Stimulated activated CD4-positive, alpha-beta T cell treated with anti-CD3 and anti-CD28 coated beads, Interleukin-4, amount 100 ng/mL, for 24 hours (primary cell): ENCODE measurements around the gene DFFB.

Experiments
- DNase-seq: peaks from one replicate; pipeline ENCODE4 v3.0.0-alpha.2; 2020

Gene DFFB

DNA sequence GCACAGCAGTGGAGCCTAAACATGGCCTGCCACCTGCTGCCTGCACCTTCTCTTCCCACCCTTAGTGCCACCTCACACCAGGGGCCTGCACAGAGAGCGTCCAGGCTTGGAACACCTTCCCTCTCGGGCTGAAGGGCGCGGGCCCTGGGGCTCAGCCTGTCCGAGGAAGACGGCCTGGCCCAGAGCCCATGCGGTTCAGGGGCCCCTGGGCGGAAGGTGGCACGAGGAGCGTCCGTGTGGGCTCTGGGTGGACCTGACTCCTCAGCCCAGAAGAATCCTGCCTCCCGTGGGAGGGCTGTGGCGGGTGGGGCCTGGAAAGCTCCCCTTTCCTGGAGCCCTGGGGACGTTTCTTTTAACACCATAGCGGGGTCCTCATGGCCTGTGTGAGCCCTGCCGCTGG, 19.4 kb downstream of the DFFB start:
- DNase-seq = no peak

DNA sequence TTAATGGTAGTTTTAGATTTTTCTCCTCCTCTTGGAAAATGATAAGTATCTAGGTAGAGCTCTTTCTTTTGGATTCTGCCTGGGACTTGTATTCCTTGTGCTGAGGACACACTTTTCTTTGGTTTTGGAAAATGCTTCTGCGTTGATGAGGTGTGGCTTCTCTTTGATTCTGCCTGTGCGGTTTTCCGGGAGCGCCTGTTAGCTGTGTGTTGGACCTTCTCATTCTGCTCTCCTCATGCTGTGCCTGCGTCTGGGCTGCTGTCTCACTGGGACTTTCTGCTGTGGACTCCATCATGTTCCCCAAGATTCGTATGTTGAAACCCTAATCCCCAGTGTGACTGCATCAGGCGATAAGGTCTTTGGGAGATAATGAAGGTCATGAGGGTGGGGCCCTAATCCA, 21.8 kb downstream of the DFFB start:
- no peak for DNase-seq

DNA sequence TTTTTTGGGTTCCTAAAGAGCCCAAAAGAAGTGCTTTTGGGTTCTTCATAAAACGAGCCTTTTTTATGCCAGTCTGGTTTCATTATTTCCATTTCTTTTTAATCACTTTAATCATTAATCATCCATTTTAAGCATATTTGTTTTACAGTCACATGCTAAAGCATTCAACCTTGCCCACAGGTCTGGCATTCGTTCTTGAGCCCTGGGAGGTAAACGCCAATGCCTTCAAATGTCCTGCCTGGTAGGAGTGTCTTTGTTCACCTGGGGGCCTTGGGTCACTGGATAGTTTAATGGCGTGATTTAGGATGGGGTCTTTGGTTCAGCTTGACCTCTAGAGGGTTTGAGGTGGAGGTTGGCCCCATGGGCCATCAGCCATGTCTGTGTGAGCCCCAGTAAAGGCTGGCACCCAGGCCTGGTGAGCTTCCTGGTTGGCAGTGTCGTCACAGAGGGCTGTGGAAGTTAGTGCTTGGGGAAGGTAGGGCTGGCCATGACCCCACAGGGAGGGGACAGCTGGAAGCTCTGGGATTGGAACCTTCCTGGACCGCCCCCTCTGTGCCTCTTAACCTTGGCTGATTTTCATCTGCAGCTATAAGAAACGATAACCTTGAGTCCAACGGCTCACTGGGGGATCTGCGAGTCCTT, 22.6 kb downstream of the DFFB start:
- DNase-seq = no peak

DNA sequence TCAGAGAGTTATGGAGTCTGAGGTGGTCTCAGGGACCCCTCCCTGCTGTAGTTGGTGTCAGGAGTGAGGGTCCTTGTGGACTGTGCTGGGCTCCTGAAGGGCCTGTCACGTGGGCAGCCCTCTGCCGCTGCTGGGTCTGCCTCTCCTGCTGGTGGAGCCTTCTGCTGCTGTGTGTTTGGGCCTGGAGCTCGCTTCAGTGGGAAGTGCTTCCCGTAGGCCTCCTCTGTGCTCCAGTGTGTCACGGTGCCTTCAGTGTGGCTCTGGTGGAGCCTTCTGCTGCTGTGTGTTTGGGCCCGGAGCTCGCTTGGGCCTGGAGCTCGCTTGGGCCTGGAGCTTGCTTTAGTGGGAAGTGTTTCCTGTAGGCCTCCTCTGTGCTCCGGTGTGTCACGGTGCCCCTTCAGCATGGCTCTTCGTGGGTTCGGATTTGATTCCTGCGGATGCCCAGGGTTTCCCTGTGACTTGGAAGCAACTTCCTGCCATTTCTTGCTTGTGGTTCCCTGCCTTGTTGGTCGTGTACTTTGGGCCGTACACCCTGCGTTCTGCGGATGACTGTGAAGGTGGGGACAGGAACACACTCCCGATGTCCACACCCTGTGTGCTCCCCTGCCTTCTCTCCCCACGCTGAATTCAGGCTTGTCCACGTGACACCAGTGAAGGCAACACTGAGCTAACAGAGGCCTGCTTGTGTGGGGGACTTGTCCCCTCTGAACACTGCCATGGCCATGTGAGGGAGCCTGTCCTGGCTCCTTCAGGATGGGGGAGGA, 23.3 kb downstream of the DFFB start:
- no peak for DNase-seq

DNA sequence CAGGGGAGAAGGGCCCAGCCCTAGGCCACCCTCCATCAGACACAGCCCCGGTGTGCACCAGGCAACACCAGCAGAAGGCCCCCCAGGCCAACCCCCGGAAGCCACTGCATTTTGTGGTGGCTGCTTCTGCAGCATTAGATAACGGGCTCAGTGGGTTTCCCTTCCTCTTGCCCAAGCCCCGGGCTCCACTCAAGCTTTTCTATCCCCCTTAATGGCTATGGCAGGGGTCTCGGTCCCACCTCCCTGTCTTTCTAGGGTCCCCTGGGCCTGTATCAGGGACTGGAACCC, 23.9 kb downstream of the DFFB start:
- no peak for DNase-seq

DNA sequence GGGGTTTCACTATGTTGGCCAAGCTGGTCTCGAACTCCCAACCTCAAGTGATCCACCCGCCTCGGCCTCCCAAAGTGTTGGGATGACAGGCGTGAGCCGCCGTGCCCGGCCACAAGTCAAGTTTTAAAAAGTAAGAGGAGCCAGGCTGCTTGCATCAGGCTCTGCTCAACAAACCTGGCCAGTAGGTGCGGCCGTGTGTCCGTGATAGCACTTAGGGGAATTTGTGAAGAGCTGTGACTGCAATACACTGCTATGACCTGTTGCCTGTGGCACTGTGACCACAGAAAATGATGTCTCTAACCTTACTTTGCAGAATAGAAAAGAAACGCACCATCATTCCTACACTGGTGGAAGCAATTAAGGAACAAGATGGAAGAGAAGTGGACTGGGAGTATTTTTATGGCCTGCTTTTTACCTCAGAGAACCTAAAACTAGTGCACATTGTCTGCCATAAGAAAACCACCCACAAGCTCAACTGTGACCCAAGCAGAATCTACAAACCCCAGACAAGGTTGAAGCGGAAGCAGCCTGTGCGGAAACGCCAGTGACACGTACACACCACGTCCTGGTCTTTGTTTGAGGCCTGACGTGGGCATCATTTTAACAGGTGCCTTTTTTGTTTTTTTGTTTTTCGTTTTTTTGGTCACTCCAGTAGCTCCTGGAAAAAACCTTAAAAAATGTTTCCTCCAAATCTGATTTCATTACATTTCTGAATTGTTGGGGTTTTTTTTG, 26.1 kb downstream of the DFFB start:
- DNase-seq = no peak

DNA sequence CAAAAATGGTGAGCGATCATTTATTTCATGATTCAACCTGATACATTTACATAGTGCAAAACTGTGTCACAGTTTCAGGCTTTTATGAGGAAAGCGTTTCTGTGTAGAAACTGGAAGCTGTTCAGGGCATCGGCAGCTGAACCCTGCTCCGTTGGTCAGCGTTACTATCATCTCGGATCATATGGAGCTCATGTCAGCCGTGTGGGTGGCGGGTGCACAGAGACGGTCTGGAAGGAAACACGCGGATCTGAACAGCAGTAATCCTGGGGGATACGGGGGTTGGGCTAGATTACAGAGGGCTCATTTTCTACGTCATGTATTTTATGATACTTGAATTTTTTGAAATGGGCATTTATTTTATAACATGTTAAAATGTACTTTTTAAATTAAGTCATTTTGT, 27.7 kb downstream of the DFFB start:
- DNase-seq = no peak

DNA sequence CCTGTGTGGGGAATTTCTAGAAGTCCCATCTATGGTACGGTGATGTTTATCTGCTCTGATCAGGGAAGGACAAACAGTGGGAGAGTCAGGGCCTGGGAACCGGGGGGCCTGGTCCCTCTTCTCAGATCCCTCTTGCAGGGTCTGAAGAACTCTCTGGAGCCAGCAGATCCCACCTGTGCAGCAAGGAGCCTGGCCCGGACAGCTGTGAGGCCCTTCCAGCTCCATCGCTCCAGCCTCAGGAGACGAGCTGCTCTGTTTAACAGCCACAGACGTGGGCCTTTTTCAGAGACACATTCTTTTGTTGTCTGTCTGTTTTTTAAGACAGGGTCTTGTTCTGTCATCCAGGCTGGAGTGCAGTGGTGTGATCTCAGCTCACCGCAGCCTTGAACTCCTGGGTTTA, 28.3 kb downstream of the DFFB start:
- DNase-seq = no peak

DNA sequence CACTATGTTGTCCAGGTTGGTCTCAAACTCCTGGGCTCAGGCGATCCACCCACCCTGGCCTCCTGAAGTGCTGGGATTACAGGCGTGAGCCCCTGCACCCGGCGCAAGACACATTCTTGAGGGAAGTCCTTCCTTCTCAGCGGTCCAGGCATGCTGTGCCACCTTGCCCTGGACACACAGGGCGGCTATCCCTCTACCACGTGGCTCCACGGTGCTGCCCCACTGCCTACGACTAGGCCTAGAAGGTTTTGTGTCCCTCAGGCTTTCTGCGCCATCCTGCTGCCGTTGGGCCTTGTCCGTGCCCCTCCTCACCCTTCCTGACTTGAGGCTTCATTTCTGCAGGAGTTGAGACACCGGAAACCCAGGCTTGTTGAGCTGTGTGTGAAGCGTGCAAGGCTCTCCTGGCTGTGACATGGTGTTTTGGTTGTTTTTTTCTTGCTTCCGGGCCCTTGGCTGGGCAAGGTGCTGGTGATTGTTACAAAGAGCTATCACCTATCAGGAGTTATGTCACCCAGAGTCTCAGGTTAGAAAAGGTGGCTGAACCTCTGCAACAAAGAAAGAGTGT, 28.9 kb downstream of the DFFB start:
- no peak for DNase-seq

DNA sequence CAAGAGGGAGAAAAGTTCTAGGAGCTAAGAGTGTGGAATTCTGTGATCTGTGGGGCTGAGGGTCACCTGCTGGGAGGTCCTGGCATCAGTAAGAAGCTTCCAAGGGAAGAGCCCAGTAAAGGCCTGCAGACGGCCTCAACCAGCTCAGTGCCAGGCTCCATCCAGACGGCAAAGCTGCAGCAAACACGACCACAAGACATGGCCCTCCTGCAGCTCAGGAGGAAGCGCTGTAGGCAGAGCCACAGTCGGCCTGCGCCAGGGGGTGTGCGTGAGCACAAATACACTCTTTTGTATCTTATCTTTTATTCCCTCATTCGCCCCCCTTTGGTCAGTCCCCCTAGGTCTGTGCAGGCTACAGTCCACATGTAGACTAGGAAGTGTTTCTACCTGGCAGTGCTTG, 29.4 kb downstream of the DFFB start:
- no peak for DNase-seq

DNA sequence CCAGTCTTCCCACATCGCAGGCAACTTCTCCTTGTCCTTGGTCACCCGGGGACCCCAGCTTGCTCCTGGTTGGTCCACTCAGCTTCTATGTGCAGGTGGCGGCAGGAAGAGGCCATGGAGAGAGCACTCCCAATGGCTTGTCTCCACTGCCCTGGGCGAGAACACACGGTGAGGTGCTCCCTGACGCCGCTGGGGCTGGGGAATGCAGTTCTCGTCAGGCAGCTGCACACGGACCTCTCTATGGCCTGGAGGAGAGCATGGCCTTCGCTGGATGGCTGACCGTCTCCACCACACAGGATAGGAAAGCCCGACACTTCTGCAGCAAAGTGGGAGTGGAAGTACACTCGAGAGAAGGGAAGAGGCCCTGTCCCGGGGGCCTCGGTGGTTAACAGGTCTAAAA, 31.0 kb downstream of the DFFB start:
- no peak for DNase-seq

DNA sequence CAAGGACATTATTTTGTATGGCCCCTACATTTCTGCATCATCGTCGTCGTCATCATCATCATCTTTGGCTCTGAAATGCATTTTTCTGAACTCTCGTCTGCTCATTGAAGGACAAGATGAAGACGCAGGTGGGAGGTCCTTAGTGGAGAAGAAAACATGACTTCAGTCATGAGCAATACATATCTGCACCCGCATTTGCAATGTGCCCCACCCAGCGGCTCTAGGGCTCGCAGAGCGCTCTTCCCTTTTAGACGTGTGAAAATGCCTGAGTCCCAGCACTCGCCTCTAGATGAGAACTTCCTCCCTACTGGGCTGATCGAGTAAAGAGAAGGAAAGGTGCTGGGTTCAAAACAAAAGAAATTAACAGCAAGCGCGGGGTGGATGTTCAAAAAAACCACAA, 32.7 kb downstream of the DFFB start:
- DNase-seq = no peak

DNA sequence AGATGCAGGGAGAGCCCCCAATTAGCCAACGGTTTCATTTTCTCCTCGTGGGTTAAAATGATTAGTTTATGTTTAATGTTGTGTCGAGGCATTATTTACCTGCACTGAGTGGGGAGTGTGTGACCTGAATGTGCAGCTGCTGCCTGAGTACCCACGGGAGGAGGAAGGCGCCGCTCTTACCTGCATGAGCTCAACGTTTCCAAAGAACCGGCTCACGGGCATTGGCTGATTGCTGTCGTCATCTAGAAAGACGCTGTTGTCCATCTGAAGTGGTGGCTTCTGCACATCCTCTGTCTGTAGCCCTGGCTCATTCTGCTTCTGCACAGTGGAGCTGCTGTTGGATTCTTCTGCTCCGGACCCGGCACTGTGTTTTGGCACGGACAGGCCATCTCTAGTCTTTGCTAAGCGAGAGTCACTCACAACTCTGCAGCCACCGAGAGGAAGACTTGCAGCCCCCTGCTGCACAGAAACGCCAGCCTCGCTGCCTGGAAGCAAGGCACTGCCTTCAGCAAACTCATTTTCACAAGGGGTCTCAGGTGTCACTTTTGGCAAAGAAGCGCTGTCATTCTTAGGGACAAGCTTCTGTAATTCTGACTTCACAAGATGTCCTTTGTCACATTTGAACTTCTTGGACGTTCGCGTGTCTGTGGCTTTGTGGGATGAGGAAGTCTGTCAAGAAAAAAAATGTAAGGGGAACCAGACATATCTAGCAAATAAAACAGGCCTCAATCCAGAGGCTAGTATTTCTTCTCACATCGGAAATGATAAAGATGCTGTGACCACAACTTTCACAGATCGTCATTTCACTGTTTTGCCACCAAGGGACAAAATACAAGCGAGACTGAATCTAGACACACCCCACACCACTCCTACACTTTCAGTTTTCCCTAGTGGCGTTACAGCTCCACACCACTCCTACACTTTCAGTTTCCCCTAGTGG, 33.4 kb downstream of the DFFB start:
- peak; percentile 28 for DNase-seq

DNA sequence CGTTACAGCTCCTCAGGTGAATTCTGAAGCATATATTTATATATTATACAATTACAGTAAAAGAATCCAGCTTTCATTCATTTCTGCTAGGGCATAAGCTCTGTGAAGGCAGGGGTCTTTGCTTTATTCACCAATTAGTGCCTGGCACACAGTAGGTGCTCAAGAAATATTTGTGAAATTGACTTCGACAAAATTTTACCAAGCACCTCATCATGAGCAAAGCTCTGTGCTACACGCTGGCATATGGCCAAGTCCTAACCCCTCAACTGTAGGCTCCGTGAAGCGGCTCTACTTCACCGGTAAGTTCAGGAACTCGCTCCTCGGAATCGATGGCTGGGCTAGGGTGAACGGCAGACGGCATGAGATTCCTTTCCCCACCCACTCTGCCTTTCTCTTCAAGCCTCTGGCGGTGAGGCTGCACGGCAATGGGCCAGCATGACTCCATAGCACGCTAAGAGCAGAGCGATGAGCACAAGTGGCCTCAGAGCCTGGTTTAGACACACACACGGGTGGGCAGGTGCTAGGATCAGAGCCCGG, 34.1 kb downstream of the DFFB start:
- DNase-seq = no peak

DNA sequence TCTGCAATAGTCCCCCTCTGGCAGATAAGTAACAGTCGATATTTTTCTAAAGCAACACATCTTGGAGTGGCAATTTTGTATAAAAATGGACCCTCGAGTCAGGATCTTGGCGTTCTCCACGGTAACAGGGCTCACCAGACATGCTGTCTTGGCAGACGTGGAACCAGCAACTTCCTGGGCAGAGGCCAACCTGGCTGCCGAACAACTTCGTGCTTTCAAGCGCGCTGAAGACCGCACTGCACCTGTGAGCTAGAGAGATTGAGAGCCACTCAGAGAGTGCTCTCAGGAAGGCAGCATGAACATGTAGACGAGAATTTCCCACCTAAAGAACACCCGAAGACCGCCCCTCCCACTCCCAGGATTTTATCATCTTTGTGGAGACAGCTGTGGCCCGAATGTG, 35.5 kb downstream of the DFFB start:
- no peak for DNase-seq

DNA sequence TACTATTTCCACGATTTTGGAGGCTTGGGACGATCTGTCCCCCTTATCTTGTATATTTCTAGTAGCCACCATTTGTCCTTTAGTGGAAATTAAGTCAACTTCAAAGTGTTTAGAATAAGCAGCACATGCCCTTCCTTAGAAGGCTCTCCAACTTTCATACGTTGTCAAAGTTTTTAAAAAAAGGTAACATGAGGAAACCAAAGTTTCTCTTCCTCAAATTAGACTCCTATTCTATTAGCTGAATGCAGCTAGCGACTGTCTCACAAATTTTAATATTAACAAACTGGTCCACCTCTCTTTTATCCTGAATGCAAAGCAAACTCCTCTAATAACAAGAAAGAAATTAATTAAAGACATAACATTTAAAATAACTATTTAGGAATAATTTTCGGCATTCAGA, 35.9 kb downstream of the DFFB start:
- no peak for DNase-seq

DNA sequence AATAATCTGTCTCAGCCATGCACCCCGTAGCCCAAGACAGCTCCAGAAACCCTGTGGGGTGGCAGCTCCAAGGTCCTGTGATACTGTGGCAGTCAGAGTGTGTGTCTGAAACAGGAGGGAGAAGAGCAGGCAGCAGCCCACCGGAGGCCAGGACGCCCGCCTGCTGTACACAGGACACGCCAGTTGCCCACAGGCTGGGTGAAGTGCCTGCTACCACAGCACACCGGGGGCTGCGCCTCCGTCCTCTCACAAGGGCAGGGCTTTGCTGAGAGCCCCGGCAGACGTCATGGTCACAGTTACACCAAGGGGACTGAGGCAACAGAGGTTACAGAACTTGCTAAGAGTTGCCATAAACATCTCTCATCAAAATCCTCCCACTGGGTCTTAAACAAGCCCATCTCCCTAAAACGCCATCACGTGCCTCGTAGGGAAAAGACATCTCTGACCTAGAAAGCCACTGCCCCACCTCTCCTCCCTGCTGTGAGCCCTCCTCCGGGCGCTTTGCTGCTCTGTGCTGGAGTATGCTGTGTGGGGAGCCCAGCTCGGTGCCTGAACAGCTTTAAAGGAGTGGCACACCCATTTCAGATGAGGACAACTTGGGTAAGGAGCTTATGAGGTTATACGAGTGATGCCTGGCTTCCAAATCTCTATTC, 37.5 kb downstream of the DFFB start:
- DNase-seq = no peak

DNA sequence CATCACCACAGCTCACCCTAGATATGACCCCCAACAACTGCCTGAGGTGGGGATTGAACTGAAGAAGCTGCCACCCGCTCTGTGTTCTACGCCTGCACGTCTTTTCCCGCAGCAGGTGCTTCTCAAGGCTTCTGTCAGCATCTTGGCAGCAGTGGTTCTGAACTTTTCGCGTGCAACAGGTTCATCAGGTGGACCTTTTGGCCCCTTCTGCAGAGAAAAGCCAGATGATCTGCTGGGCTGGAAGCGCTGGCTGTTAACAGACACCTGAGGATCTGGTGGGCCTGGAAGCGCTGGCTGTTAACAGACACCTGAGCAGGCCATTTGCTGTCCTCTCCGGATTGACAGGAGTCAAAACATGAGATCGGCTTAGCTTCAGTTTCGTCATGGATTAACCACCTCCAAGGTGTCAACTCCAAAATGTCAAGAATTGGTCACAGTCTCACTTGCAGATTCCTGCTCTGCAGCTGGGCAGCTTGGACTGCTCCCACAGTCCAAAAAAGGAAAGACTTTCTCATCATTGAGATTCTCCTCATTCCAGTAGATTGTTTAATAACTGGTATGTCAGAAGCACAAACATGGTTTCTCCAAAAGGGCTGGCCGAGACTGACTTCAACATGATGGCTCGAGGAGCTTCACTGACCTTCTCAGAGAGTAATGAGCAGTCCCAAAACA, 38.1 kb downstream of the DFFB start:
- no peak for DNase-seq

DNA sequence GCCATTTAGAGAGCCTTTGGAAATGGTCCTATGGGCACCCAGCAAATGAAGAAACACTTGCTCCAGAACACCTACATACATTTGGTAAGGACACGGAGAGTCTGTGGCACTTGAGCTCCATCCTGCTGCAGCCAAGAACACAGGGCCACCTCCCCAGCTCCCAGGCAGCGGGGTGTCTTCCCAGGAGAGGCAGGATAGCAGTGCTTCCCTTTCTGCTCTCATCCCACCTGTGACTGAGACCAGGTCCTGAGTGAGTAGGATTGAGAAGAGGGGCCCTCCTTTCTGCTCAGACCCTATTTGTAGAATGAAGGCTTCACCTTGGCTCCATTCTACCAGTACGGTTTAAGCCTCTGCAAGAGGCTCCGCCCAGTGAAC, 38.7 kb downstream of the DFFB start:
- DNase-seq = no peak

DNA sequence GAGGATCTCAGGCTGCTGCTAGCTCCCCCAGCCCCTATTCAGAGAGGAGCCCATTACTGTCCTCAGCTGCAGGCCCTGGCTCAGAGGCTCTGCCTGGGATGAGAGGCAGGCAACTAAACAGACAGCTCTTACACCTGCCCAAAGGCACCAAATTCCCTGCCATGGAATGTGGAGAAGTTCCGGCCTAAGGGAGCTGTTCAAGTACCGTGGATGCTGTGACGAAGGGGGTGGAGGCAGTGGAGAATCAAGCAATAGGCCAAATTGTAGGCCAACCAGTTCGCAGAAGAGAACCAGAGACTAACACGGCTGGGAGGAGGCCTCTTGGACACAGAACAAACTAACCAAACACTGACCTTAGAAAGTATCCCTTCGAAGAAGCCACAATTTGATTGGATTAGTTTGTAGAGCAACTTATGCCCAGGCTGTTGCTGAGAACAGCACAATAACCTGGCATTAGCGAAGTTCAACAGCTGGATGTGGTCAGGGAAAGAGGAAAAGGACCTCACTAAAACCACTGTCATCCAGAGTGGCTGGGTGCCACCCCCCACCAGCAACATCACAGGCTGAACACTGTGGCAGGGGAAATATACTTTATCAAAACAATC, 39.2 kb downstream of the DFFB start:
- no peak for DNase-seq

DNA sequence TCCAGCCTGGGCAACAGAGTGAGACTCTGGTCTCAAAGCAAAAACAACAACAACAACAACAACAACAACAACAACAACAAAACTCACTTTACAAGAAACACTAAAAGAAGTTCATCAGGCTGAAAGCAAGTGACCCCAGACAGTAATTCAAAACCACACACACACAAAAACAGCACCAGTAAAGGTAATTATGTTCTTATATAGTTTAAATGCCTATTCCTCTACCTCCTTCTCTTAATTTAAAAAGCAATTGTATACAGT, 41.1 kb downstream of the DFFB start:
- DNase-seq = no peak
